ENCODE data around the gene APC2.
"Not testable (repeated sequence)": the region's sequence is repeated elsewhere in the genome, so short reads cannot be mapped to it uniquely, and the experiment has no call there.

Gene APC2

GRCh38 chr19:1497578-1498235, 47.8 kb downstream of the APC2 start:
- no peak for DNase-seq

DNA sequence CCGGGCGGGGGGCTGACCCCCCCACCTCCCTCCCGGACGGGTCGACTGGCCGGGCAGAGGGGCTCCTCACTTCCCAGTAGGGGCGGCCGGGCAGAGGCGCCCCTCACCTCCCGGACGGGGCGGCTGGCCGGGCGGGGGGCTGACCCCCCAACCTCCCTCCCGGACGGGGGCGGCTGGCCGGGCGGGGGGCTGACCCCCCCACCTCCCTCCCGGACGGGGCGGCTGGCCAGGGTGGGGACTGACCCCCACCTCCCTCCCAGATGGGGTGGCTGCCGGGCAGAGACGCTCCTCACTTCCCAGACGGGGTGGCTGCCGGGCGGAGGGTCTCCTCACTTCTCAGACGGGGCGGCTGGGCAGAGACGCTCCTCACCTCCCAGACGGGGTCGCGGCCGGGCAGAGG, 49.3 kb downstream of the APC2 start:
- DNase-seq, result not testable (repeated sequence)

- no peak for DNase-seq
Observed at GRCh38 chr19:1501200-1501595, 51.3 kb downstream of the APC2 start.

DNA sequence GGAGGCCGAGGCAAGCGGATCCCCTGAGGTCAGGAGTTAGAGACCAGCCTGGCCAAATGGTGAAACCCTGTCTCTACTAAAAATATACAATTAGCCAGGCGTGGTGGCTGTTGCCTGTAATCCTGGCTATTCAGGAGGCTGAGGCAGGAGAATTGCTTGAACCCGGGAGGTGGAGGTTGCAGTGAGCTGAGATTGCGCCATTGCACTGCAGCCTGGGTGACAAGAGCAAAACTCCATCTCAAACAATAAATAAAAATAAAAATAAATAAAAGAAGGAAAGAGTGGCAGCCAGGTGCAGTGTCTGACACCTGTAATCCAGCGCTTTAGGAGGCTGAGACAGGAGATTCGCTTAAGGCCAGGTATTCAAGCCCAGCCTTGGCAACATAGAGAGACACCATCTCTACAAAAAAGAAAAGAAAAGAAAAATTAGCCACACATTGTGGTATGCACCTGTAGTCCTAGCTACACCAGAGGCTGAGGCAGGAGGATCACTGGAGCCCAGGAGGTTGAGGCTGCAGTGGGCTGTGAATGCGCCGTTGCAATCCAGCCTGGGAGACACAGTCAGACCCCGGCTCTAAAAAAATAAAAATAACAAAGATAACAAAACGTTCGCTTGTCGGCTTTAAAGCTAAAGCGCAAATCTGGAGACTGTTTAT, 52.6 kb downstream of the APC2 start:
- DNase-seq, result no peak

DNA sequence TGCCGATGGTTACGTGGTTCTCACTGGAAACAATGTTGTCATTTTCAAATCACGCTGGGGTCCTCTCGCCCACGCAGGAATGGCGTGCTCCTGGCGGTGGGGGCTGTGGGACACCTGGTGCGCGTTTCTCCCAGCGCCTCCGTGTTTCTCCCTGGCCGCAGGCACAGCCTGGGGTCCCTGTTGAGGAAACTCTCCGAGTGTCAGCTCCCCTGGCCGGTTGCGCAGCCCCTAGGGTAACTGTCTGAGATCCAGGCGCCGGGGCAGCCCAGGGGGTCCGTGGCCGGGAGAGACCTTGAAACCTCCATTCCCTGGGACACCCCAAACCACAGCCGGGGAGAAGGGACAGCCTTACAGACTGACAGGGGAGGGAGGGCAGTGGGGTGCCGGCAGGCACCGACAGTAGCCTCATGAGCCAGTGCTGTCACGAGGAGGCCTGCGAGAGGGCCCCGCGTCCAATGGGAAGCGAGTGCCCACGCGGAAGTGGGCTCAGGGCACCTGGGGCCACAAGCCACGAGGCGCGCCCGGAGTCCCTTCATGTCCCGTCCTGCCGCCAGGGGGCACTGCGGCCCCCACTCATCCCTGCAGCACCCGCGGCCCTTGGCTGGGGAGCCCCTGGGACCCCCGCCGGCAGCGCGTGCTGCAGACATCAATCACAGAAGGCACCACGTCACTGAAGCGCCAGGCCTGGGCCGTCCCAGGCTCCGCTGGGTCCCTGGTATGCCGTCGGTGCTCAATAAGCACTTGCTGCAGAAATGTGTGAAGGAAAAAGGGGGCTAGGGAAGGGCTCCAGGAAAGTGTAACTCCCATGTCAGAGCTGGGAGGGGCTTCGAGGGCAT, 53.4 kb downstream of the APC2 start:
- peak; percentile 29 for DNase-seq

- no peak for DNase-seq
Observed at GRCh38 chr19:1503925-1504773, 54.2 kb downstream of the APC2 start.

DNA sequence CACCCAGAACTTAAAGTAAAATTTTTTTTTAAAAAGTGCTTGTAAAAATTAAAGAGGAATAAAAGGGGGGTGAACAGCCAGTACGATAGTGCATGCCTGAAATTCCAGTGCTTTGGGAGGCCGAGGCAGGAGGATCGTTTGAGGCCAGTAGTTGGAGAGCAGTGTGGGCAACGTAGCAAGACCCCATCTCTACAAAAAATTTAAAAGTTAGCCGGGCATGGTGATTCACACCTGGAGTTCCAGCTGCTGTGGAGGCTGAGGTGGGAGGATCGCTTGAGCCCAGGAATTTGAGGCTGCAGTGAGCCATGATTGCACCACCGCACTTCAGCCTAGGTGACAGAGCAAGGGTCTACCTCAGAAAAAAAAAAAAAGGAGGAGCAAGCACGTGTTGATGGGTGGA, 55.1 kb downstream of the APC2 start:
- no peak for DNase-seq

GRCh38 chr19:1505991-1506881, 56.3 kb downstream of the APC2 start:
- no peak for DNase-seq

- no peak for DNase-seq
Observed at GRCh38 chr19:1507192-1507660, 57.3 kb downstream of the APC2 start.

GRCh38 chr19:1507763-1508506, 58.0 kb downstream of the APC2 start:
- peak; percentile 96 for DNase-seq

DNA sequence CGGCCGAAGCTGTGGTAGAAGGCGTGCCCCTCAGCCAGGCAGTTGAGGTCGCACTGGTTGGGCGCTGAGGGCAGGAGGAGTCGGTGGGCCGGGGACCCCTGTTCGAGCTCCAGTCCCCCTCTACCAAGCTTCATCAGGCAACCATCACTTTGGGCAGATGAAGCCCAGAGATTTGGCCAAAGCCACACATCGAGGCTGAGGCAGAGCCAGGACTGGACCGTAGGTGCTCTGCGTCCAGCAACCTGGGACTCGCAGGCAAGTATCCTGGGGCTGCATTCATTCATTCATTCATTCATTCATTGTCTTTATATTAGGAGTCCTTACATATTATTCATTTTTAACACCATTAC, 58.6 kb downstream of the APC2 start:
- no peak for DNase-seq

- no peak for DNase-seq
Observed at GRCh38 chr19:1509602-1510441, 59.9 kb downstream of the APC2 start.

- DNase-seq, result no peak
Observed at GRCh38 chr19:1510442-1510806, 60.5 kb downstream of the APC2 start.

- DNase-seq, result no peak
Observed at GRCh38 chr19:1510807-1511206, 60.9 kb downstream of the APC2 start.

DNA sequence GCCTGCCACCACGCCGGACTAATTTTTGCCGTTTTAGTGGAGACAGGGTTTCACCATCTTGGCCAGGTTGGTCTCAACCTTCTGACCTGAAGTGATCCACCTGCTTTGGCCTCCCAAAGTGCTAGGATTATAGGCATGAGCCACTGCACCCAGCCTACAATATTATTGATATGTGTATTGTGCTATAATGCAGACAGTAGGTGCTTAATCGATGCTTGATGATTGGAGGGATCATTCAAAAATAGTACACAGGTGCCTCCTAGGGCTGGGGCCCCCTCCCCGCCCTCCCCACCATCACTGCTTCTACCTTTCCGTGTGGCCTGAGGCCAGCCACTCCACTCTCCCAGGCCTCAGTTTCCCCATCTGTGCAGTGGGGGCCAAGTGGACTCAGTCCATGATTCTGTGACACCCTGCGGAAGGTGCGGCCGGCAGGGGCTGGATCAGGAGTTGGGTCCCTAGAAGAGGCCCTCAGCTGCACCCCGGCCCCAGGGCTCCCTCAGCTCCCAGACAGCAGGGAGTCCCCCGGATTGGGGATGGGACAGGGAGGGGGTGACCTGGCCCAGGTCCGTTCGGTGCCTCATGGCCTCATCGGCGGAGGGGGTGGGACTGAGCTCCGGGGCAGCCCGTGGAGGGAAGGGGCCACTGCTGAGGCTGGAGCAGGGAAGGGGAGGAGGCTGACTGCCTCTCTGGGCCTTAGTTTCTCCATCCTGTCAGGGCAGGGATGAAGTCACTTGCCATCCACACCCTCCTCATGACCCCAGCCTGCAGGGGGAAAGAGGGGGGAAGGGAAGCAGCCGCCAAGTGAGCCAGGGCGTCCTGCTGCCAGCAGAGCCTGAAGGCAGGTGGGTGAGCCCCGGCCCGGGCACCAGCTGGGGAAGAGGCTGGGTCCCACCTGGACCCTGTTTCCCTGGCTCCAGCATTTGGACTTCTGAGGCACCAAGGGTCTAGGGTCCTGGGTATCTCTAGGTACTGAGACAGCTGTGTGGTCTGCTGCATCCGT, 61.7 kb downstream of the APC2 start:
- no peak for DNase-seq

DNA sequence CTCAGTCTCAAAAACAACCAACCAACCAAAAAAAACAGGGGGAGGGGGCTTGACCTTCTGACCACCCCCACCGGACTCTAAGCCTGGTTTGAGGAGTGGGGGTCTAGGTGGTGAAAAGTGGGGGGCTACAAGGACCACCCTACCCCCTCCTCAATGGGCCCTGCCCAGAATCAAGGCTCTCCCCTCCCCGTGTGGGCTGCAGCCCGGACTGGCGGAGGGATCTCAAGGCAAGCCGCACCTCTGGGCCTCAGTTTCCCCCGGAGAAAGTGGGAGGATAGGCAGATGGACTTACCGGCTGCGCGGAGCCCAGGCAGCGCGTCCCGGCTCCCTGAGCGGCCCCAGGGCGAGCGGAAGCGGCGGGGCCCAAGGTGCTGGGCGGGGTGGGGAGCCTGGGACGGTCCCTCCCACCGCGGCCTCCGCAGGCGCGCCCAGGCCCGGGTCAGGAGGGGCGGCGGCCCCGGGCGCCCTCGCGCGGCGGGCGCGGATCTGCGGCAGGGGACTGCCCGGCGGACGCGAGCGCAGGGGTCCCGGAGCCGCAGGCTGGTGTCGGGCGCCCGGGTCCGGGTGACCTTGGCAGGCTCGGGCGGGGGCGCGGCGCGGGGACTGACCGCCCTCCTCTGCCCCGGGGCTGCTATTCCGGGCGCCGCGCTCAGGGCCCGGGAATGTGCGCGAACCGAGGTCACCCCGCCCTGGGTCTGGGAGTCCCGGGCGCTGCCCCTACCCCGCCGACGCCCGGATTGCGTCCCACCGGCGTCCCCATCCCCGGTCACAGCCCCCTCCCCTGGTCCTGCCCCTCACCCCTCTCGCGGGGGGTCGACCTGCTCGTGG, 63.0 kb downstream of the APC2 start, which contains the start of gene ADAMTSL5:
Gene ADAMTSL5 (minus strand): TSS at position 349 of the 828 bp plus-strand sequence. CDS start 2,076 bp downstream, outside the sequence.
- DNase-seq, result peak; percentile 72

GRCh38 chr19:1513499-1514294, 63.8 kb downstream of the APC2 start:
- DNase-seq, result peak; percentile 71
